Activated CD8-positive, alpha-beta T cell treated with anti-CD3 and anti-CD28 coated beads, Interleukin-2, amount 10 ng/mL, durations not matched to agents 7 days and 5 days (primary cell): Measurements from ENCODE around the gene DIAPH3. TPM values are rescaled to one million over a fixed set of nuclear protein-coding genes. Genes with fewer than 3 reads are reported as not detected.

Source experiments
- ATAC-seq: fragments of 150-1000 bp; cut with Tn5 transposase; one replicate; pipeline ENCODE4 v1.10.0; 2021; ENCODE audit warnings: moderate library complexity
- CTCF ChIA-PET: fragments of 350-600 bp; sonication (Branson Sonifier 250); formaldehyde crosslinking; loops from one replicate; lab custom pipeline; 2021; ENCODE audit warnings: antibody characterized with exemption; lab: Charles Lee
- POLR2A ChIA-PET: fragments of 350-600 bp; sonication (Branson Sonifier 250); formaldehyde crosslinking; loops from one replicate; lab custom pipeline; 2021; ENCODE audit warnings: antibody characterized with exemption; lab: Charles Lee
- DNase-seq: peaks from one replicate; pipeline ENCODE4 v3.0.0-alpha.2; 2020
- H3K27ac Mint-ChIP-seq: one replicate; pipeline ENCODE4 v1.8.0; 2021; ENCODE audit warnings: mild to moderate bottlenecking, mixed read lengths
- H3K27me3 Mint-ChIP-seq: one replicate; pipeline ENCODE4 v1.8.0; 2021; ENCODE audit warnings: low read depth, mixed read lengths
- H3K36me3 Mint-ChIP-seq: one replicate; pipeline ENCODE4 v1.8.0; 2021; ENCODE audit warnings: low read depth, mixed read lengths
- H3K4me1 Mint-ChIP-seq: one replicate; pipeline ENCODE4 v1.8.0; 2021; ENCODE audit warnings: low read depth, mixed read lengths
- H3K4me3 Mint-ChIP-seq: one replicate; pipeline ENCODE4 v1.8.0; 2021; ENCODE audit warnings: mild to moderate bottlenecking, mixed read lengths
- H3K9me3 Mint-ChIP-seq: one replicate; pipeline ENCODE4 v1.8.0; 2022; ENCODE audit warnings: mixed read lengths; ENCODE audit not compliant: insufficient read depth
- total RNA-seq, 2 experiments: library from RNA; stranded (reverse); gene quantifications; one replicate each; pipeline ENCODE4 v1.2.3, GENCODE V29; 2021

The DIAPH3 gene
- total RNA-seq, 2 experiments from 2014 or later, result 25.9 to 26.8 TPM

GRCh38 chr13:59744747-59745391, 418.9 kb downstream of the DIAPH3 start:
- H3K27me3 Mint-ChIP-seq, result no peaks in the 10 kb centered on the region
- ChIA-PET POLR2A (no interaction called here), CTCF (interaction anchor here (0.7 kb wide), 1 partner anchor 67 kb away, joined by 3 read pairs; no protein-coding TSS in a partner anchor)
- H3K4me1 Mint-ChIP-seq, result no peaks in the 10 kb centered on the region
- no peak for DNase-seq
- no peak overlapping the region for H3K4me3 Mint-ChIP-seq
- no peak for ATAC-seq
- H3K27ac Mint-ChIP-seq, result no peak overlapping the region
- no peaks in the 10 kb centered on the region for H3K9me3 Mint-ChIP-seq
- H3K36me3 Mint-ChIP-seq, result no peaks in the 10 kb centered on the region

GRCh38 chr13:59743195-59743594, 420.5 kb downstream of the DIAPH3 start:
- H3K9me3 Mint-ChIP-seq, result no peaks in the 10 kb centered on the region
- H3K27me3 Mint-ChIP-seq, result no peaks in the 10 kb centered on the region
- no peaks in the 10 kb centered on the region for H3K36me3 Mint-ChIP-seq
- CTCF ChIA-PET, result no interaction called here
- H3K27ac Mint-ChIP-seq, result no peak overlapping the region
- ATAC-seq, result no peak
- H3K4me1 Mint-ChIP-seq, result no peaks in the 10 kb centered on the region
- H3K4me3 Mint-ChIP-seq, result no peak overlapping the region
- POLR2A ChIA-PET, result interaction anchor here (0.5 kb wide), 1 partner anchor 273 kb away, joined by 3 read pairs; no protein-coding TSS in a partner anchor
- DNase-seq, result no peak

GRCh38 chr13:59742467-59742866, 421.3 kb downstream of the DIAPH3 start:
- H3K4me3 Mint-ChIP-seq, result no peak overlapping the region
- H3K27ac Mint-ChIP-seq, result no peak overlapping the region
- H3K36me3 Mint-ChIP-seq, result no peaks in the 10 kb centered on the region
- ChIA-PET CTCF (no interaction called here), POLR2A (interaction anchor here (0.5 kb wide), 1 partner anchor 272 kb away, joined by 3 read pairs; no protein-coding TSS in a partner anchor)
- ATAC-seq, result no peak
- H3K4me1 Mint-ChIP-seq, result no peaks in the 10 kb centered on the region
- no peaks in the 10 kb centered on the region for H3K9me3 Mint-ChIP-seq
- H3K27me3 Mint-ChIP-seq, result no peaks in the 10 kb centered on the region
- no peak for DNase-seq

- H3K27ac Mint-ChIP-seq, result no peak overlapping the region
- DNase-seq (no peak), ATAC-seq (no peak)
- H3K27me3 Mint-ChIP-seq, result no peaks in the 10 kb centered on the region
- no peaks in the 10 kb centered on the region for H3K4me1 Mint-ChIP-seq
- H3K9me3 Mint-ChIP-seq, result no peaks in the 10 kb centered on the region
- ChIA-PET POLR2A (no interaction called here), CTCF (no interaction called here)
- no peaks in the 10 kb centered on the region for H3K36me3 Mint-ChIP-seq
- no peak overlapping the region for H3K4me3 Mint-ChIP-seq
Measured at GRCh38 chr13:59738921-59739320, 424.8 kb downstream of the DIAPH3 start.

GRCh38 chr13:59734393-59734792, 429.3 kb downstream of the DIAPH3 start:
- Mint-ChIP-seq H3K4me3 (no peak overlapping the region), H3K9me3 (no peaks in the 10 kb centered on the region), H3K4me1 (no peaks in the 10 kb centered on the region), H3K27ac (no peak overlapping the region), H3K27me3 (no peaks in the 10 kb centered on the region), H3K36me3 (no peaks in the 10 kb centered on the region)
- POLR2A ChIA-PET, result no interaction called here
- CTCF ChIA-PET, result no interaction called here
- ATAC-seq, result no peak
- no peak for DNase-seq

- no peak overlapping the region for H3K27ac Mint-ChIP-seq
- ATAC-seq (no peak), DNase-seq (no peak)
- H3K4me3 Mint-ChIP-seq, result no peak overlapping the region
- CTCF ChIA-PET, result no interaction called here
- no peaks in the 10 kb centered on the region for H3K4me1 Mint-ChIP-seq
- no peaks in the 10 kb centered on the region for H3K36me3 Mint-ChIP-seq
- H3K27me3 Mint-ChIP-seq, result no peaks in the 10 kb centered on the region
- POLR2A ChIA-PET, result no interaction called here
- H3K9me3 Mint-ChIP-seq, result no peaks in the 10 kb centered on the region
Measured at GRCh38 chr13:59733744-59734143, 430.0 kb downstream of the DIAPH3 start.

- ChIA-PET POLR2A (no interaction called here), CTCF (interaction anchor here (1.4 kb wide), 1 partner anchor 50 kb away, joined by 4 read pairs; no protein-coding TSS in a partner anchor)
- no peak for ATAC-seq
- Mint-ChIP-seq H3K4me3 (no peak overlapping the region), H3K4me1 (no peaks in the 10 kb centered on the region), H3K36me3 (no peaks in the 10 kb centered on the region), H3K9me3 (no peaks in the 10 kb centered on the region), H3K27me3 (no peaks in the 10 kb centered on the region), H3K27ac (no peak overlapping the region)
- no peak for DNase-seq
Measured at GRCh38 chr13:59730026-59730425, 433.7 kb downstream of the DIAPH3 start.

GRCh38 chr13:59728896-59729545, 434.7 kb downstream of the DIAPH3 start:
- CTCF ChIA-PET, result no interaction called here
- ATAC-seq, result no peak
- no peaks in the 10 kb centered on the region for H3K4me1 Mint-ChIP-seq
- POLR2A ChIA-PET, result no interaction called here
- H3K4me3 Mint-ChIP-seq, result no peak overlapping the region
- no peak overlapping the region for H3K27ac Mint-ChIP-seq
- no peaks in the 10 kb centered on the region for H3K36me3 Mint-ChIP-seq
- DNase-seq, result no peak
- no peaks in the 10 kb centered on the region for H3K27me3 Mint-ChIP-seq
- no peaks in the 10 kb centered on the region for H3K9me3 Mint-ChIP-seq

- CTCF ChIA-PET, result no interaction called here
- POLR2A ChIA-PET, result no interaction called here
- Mint-ChIP-seq H3K27ac (peak overlapping the region; percentile 70), H3K9me3 (no peaks in the 10 kb centered on the region), H3K36me3 (no peaks in the 10 kb centered on the region), H3K27me3 (no peaks in the 10 kb centered on the region), H3K4me3 (no peak overlapping the region), H3K4me1 (peaks cover 12% of the 10 kb centered on the region)
- DNase-seq, result peak; percentile 25
- peak; percentile 63 for ATAC-seq
Measured at GRCh38 chr13:59721926-59722910, 441.5 kb downstream of the DIAPH3 start.

- H3K4me1 Mint-ChIP-seq, result no peaks in the 10 kb centered on the region
- H3K9me3 Mint-ChIP-seq, result no peaks in the 10 kb centered on the region
- DNase-seq (no peak), ATAC-seq (no peak)
- H3K27ac Mint-ChIP-seq, result no peak overlapping the region
- ChIA-PET POLR2A (no interaction called here), CTCF (interaction anchor here (1.4 kb wide), 1 partner anchor 10 kb away, joined by 3 read pairs; no protein-coding TSS in a partner anchor)
- no peaks in the 10 kb centered on the region for H3K36me3 Mint-ChIP-seq
- H3K4me3 Mint-ChIP-seq, result no peak overlapping the region
- H3K27me3 Mint-ChIP-seq, result no peaks in the 10 kb centered on the region
Measured at GRCh38 chr13:59715611-59716010, 448.1 kb downstream of the DIAPH3 start.

- H3K36me3 Mint-ChIP-seq, result no peaks in the 10 kb centered on the region
- no peak overlapping the region for H3K4me3 Mint-ChIP-seq
- no peak for ATAC-seq
- ChIA-PET POLR2A (no interaction called here), CTCF (no interaction called here)
- DNase-seq, result no peak
- H3K27me3 Mint-ChIP-seq, result no peaks in the 10 kb centered on the region
- no peaks in the 10 kb centered on the region for H3K4me1 Mint-ChIP-seq
- H3K9me3 Mint-ChIP-seq, result no peaks in the 10 kb centered on the region
- H3K27ac Mint-ChIP-seq, result no peak overlapping the region
Measured at GRCh38 chr13:59710996-59711701, 452.6 kb downstream of the DIAPH3 start.
